ENCODE data around the gene CENPF. TPM values are rescaled to one million over a fixed set of nuclear protein-coding genes. Genes with fewer than 3 reads are reported as not detected.

Gene CENPF
- total RNA-seq, 1 experiment from 2014 or later, result 113 TPM

DNA sequence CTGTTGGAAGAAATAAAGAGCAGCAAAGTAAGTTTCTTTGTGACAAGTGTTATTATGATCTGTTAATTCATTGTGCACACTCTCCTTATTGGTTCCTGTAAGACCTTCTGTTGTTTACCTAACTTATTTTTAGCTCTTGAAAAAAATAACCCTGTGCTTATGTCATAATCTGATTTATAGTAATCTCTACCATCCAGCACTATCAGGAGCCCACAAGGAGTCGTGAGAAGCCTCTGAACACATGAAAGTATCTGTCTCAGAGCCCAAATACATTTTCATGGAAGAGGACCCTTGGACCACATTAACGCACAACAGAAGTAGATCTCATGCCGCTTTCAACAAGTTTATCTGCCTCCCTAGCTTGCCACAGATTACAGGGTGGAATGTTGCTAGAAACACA lies 45.8 kb downstream of the CENPF start:
- H2AFZ ChIP-seq (ENCODE audit: low read length), result no peak overlapping the region
- H2BK20ac ChIP-seq (ENCODE audit: low read depth, low read length, poor library complexity, severe bottlenecking), result no peak overlapping the region
- no peaks in the 10 kb centered on the region for H3K4me1 ChIP-seq (ENCODE audit: insufficient read depth, low read length)
- no peak overlapping the region for H3K4ac ChIP-seq (ENCODE audit: low read depth, low read length)
- no peak for DNase-seq
- H3K9me3 ChIP-seq (ENCODE audit: control insufficient read depth, low read depth, low read length), result no peaks in the 10 kb centered on the region
- H2AK5ac ChIP-seq (ENCODE audit: insufficient read length, low read length), result no peak overlapping the region
- no peaks in the 10 kb centered on the region for H3K9me3 Mint-ChIP-seq
- no peak overlapping the region for H4K8ac ChIP-seq (replicated peaks; ENCODE audit: insufficient read length, low read depth, low read length)
- no peak overlapping the region for H3T11ph ChIP-seq (ENCODE audit: low read length)
- H3K27me3 ChIP-seq (ENCODE audit: insufficient read depth, low read length), result no peaks in the 10 kb centered on the region
- no peak overlapping the region for H2BK5ac ChIP-seq (ENCODE audit: insufficient read length, low read length)
- no peak overlapping the region for H4K5ac ChIP-seq (ENCODE audit: insufficient read length, low read depth, low read length)
- TF ChIP-seq, protein P1, sequence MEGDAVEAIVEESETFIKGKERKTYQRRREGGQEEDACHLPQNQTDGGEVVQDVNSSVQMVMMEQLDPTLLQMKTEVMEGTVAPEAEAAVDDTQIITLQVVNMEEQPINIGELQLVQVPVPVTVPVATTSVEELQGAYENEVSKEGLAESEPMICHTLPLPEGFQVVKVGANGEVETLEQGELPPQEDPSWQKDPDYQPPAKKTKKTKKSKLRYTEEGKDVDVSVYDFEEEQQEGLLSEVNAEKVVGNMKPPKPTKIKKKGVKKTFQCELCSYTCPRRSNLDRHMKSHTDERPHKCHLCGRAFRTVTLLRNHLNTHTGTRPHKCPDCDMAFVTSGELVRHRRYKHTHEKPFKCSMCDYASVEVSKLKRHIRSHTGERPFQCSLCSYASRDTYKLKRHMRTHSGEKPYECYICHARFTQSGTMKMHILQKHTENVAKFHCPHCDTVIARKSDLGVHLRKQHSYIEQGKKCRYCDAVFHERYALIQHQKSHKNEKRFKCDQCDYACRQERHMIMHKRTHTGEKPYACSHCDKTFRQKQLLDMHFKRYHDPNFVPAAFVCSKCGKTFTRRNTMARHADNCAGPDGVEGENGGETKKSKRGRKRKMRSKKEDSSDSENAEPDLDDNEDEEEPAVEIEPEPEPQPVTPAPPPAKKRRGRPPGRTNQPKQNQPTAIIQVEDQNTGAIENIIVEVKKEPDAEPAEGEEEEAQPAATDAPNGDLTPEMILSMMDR (conservative IDR thresholded peaks at IDR 0.05), result no peak
- no peak overlapping the region for H3K27ac ChIP-seq (ENCODE audit: insufficient read length, low read depth, low read length)
- H3K23me2 ChIP-seq (ENCODE audit: insufficient read length, low read depth, low read length, poor library complexity, severe bottlenecking), result no peaks in the 10 kb centered on the region
- H3K36me3 Mint-ChIP-seq (ENCODE audit: insufficient read depth in 1 of 3, low read depth in 3 of 3), result peaks cover 56 to 93% (median 92%) of the 10 kb centered on the region in 3 experiments
- H3K79me1 ChIP-seq (ENCODE audit: insufficient read depth, low read depth, low read length, poor library complexity, severe bottlenecking), result no peaks in the 10 kb centered on the region
- H2BK120ac ChIP-seq (ENCODE audit: low read depth, low read length, poor library complexity, severe bottlenecking), result no peak overlapping the region
- no peak overlapping the region for H3K9ac ChIP-seq (ENCODE audit: extremely low read depth, insufficient read length, low read length)
- H4K91ac ChIP-seq (ENCODE audit: insufficient read length, low read depth, low read length), result no peak overlapping the region
- H3K23ac ChIP-seq (ENCODE audit: insufficient read length, low read depth, low read length), result no peak overlapping the region
- no peaks in the 10 kb centered on the region for H3K79me2 ChIP-seq (ENCODE audit: insufficient read depth, low read length)
- H3K4me3 Mint-ChIP-seq, result no peak overlapping the region
- no peaks in the 10 kb centered on the region for H4K20me1 ChIP-seq (ENCODE audit: control insufficient read depth, insufficient read depth, insufficient read length)
- no peak overlapping the region for H2BK12ac ChIP-seq (ENCODE audit: insufficient read length, low read depth, low read length)
- H3K56ac ChIP-seq (ENCODE audit: insufficient read length, low read depth, low read length), result no peak overlapping the region
- no peaks in the 10 kb centered on the region for H3K4me1 Mint-ChIP-seq
- no peak overlapping the region for H3K18ac ChIP-seq (ENCODE audit: insufficient read length, low read depth, low read length)
- H3K27ac Mint-ChIP-seq, result peak overlapping the region in 1 of 3 experiments; percentile 53; a peak in 1 of 7 replicates
- no peak overlapping the region for H3K4me2 ChIP-seq (ENCODE audit: insufficient read depth, insufficient read length, low read length)
- no peaks in the 10 kb centered on the region for H3K27me3 Mint-ChIP-seq (ENCODE audit: low read depth)
- H2BK15ac ChIP-seq (ENCODE audit: low read depth, low read length), result no peak overlapping the region
- no CpG with 5 or more reads among the region's 3 CpGs for WGBS (ENCODE audit: extremely low coverage, insufficient read length, low lambda C conversion rate)
- no peak overlapping the region for H3K14ac ChIP-seq (ENCODE audit: insufficient read depth, low read length)

All from H9 (cell line).